Tibial artery (tissue), 4 donors: ENCODE measurements around the gene KIAA0930.

Source experiments
- DNase-seq, 2 donors: peaks; one replicate each; pipeline ENCODE4 v3.0.0-alpha.2; 2019
- H3K27ac ChIP-seq, 2 donors: fragments of 200-600 bp; sonication (generic) in 1 of 2; 1 replicate in 1 of 2; 2 replicates in 1 of 2; pipeline ENCODE4 v1.5.1; 2018 to 2019; ENCODE audit warnings: mild to moderate bottlenecking in 1 of 2
- H3K27me3 ChIP-seq, 2 donors: fragments of 200-600 bp; sonication (generic) in 1 of 2; one replicate each; pipeline versions ENCODE4 v1.5.1 to v1.6.0; 2016 to 2019
- H3K36me3 ChIP-seq, 3 donors: fragments of 200-600 bp; sonication (generic) in 2 of 3; one replicate each; pipeline ENCODE4 v1.5.1; 2016 to 2019; ENCODE audit warnings: mild to moderate bottlenecking in 2 of 3
- H3K4me1 ChIP-seq, 4 donors: fragments of 200-600 bp; sonication (generic) in 2 of 4; 1 replicate in 3 of 4; 2 replicates in 1 of 4; pipeline ENCODE4 v1.5.1; 2016 to 2019
- H3K4me3 ChIP-seq, 2 donors: fragments of 200-600 bp; sonication (generic) in 1 of 2; 1 replicate in 1 of 2; 2 replicates in 1 of 2; pipeline ENCODE4 v1.5.1; 2018 to 2019; ENCODE audit warnings: mild to moderate bottlenecking in 2 of 2
- H3K9me3 ChIP-seq, 3 donors: fragments of 200-600 bp; sonication (generic) in 1 of 3; one replicate each; pipeline ENCODE4 v1.5.1; 2016 to 2019
- CTCF ChIP-seq, 2 experiments: fragments of 200-600 bp in 1 of 2; fragments of 450-650 bp in 1 of 2; IDR thresholded peaks; one replicate each; pipeline ENCODE4 v1.5.1; 2017 to 2019; ENCODE audit warnings: antibody characterized with exemption in 2 of 2, mild to moderate bottlenecking in 1 of 2, moderate library complexity in 1 of 2
- intact Hi-C: fragments of 100-400 bp; cut with DNase I; formaldehyde crosslinking; loops from one replicate; pipeline ENCODE4 v1.15.0; 2023; ENCODE audit warnings: low total_unique reads

Gene KIAA0930

GRCh38 chr22:45164270-45165088, 76.2 kb downstream of the KIAA0930 start:
- Histone ChIP-seq H3K27ac (peak overlapping the region; percentile 74), H3K4me1 (peaks cover 0 to 28% (median 18%) of the 10 kb centered on the region in 4 donors), H3K9me3 (no peaks in the 10 kb centered on the region), H3K4me3 (peak overlapping the region; percentile 72 to 81), H3K36me3 (peaks cover 14 to 17% (median 17%) of the 10 kb centered on the region in 3 donors), H3K27me3 (no peaks in the 10 kb centered on the region)
- intact Hi-C loops = no loop called here
- peak in 1 of 2 donors; percentile 70 for DNase-seq
- no peak for TF ChIP-seq CTCF (IDR thresholded peaks at IDR 0.05)

GRCh38 chr22:45163451-45164269, 77.0 kb downstream of the KIAA0930 start, which contains the start of gene NUP50:
Gene NUP50, plus strand, starts transcription at chr22:45163925. Its CDS starts 4,253 bp downstream, at chr22:45168178.
- H3K27me3 ChIP-seq = no peaks in the 10 kb centered on the region
- peaks cover 0 to 28% (median 20%) of the 10 kb centered on the region in 4 donors for H3K4me1 ChIP-seq
- intact Hi-C loops = no loop called here
- H3K4me3 ChIP-seq = peak within 1 kb of the TSS; percentile 72 to 81
- peak; percentile 92 to 96 for DNase-seq
- H3K9me3 ChIP-seq = no peaks in the 10 kb centered on the region
- peak within 1 kb of the TSS; percentile 74 for H3K27ac ChIP-seq
- peaks cover 8 to 11% (median 8%) of the 10 kb centered on the region in 3 donors for H3K36me3 ChIP-seq
- no peak for TF ChIP-seq CTCF (IDR thresholded peaks at IDR 0.05)

- Histone ChIP-seq H3K27ac (peak overlapping the region; percentile 74), H3K9me3 (no peaks in the 10 kb centered on the region), H3K27me3 (no peaks in the 10 kb centered on the region), H3K36me3 (peaks cover 2 to 5% (median 3%) of the 10 kb centered on the region in 3 donors), H3K4me1 (peaks cover 0 to 28% (median 21%) of the 10 kb centered on the region in 4 donors), H3K4me3 (peak overlapping the region; percentile 72 to 81)
- intact Hi-C loops = no loop called here
- TF ChIP-seq CTCF (IDR thresholded peaks at IDR 0.05) = no peak
- no peak for DNase-seq
Measured at GRCh38 chr22:45163099-45163450, 77.6 kb downstream of the KIAA0930 start.

GRCh38 chr22:45162531-45162930, 78.2 kb downstream of the KIAA0930 start:
- Histone ChIP-seq H3K27me3 (no peaks in the 10 kb centered on the region), H3K4me3 (peak overlapping the region; percentile 72 to 81)
- DNase-seq = no peak

More at GRCh38 chr22:45162531-45162930, 78.2 kb downstream of the KIAA0930 start:
- no peak for TF ChIP-seq CTCF (IDR thresholded peaks at IDR 0.05)
- peak overlapping the region in 1 of 2 donors; percentile 74 for H3K27ac ChIP-seq
- H3K4me1 ChIP-seq = peaks cover 0 to 28% (median 21%) of the 10 kb centered on the region in 4 donors
- no peaks in the 10 kb centered on the region for H3K9me3 ChIP-seq
- intact Hi-C loops = no loop called here
- H3K36me3 ChIP-seq = peaks cover 0 to 5% (median under 1%) of the 10 kb centered on the region in 3 donors
